ENCODE data around the gene VPS13C. TPM values are rescaled to one million over a fixed set of nuclear protein-coding genes. Genes with fewer than 3 reads are reported as not detected.

VPS13C gene
- total RNA-seq, 1 experiment from 2014 or later: 6.5 TPM

- Histone ChIP-seq H3K27me3 (ENCODE audit: control insufficient read depth, insufficient read depth, low read length) (no peaks in the 10 kb centered on the region), H3K36me3 (replicated peaks; ENCODE audit: control insufficient read depth, insufficient read depth, low read length) (no peaks in the 10 kb centered on the region), H3K4me3 (ENCODE audit: insufficient read depth, low read depth, low read length) (no peak overlapping the region)
- DNase-seq: no peak
These were observed 152.5 kb downstream of the VPS13C start for GRCh38 chr15:61907753-61908086.

- no peak for DNase-seq
- Histone ChIP-seq H3K4me3 (ENCODE audit: insufficient read depth, low read depth, low read length) (no peak overlapping the region), H3K36me3 (replicated peaks; ENCODE audit: control insufficient read depth, insufficient read depth, low read length) (no peaks in the 10 kb centered on the region), H3K27me3 (ENCODE audit: control insufficient read depth, insufficient read depth, low read length) (no peaks in the 10 kb centered on the region)
These were observed 153.1 kb downstream of the VPS13C start for GRCh38 chr15:61906961-61907752.

- no peak for DNase-seq
- H3K4me3 ChIP-seq (ENCODE audit: insufficient read depth, low read depth, low read length): no peak overlapping the region
- no peaks in the 10 kb centered on the region for H3K27me3 ChIP-seq (ENCODE audit: control insufficient read depth, insufficient read depth, low read length)
- no peaks in the 10 kb centered on the region for H3K36me3 ChIP-seq (replicated peaks; ENCODE audit: control insufficient read depth, insufficient read depth, low read length)
These were observed 167.1 kb downstream of the VPS13C start for GRCh38 chr15:61893146-61893545.

GRCh38 chr15:61892140-61892539, 168.1 kb downstream of the VPS13C start:
- Histone ChIP-seq H3K27me3 (ENCODE audit: control insufficient read depth, insufficient read depth, low read length) (no peaks in the 10 kb centered on the region), H3K36me3 (replicated peaks; ENCODE audit: control insufficient read depth, insufficient read depth, low read length) (no peaks in the 10 kb centered on the region), H3K4me3 (ENCODE audit: insufficient read depth, low read depth, low read length) (no peak overlapping the region)
- peak; percentile 47 for DNase-seq

GRCh38 chr15:61890106-61890505, 170.1 kb downstream of the VPS13C start:
- DNase-seq: no peak
- H3K36me3 ChIP-seq (replicated peaks; ENCODE audit: control insufficient read depth, insufficient read depth, low read length): no peaks in the 10 kb centered on the region
- H3K27me3 ChIP-seq (ENCODE audit: control insufficient read depth, insufficient read depth, low read length): no peaks in the 10 kb centered on the region
- H3K4me3 ChIP-seq (ENCODE audit: insufficient read depth, low read depth, low read length): no peak overlapping the region

- H3K36me3 ChIP-seq (replicated peaks; ENCODE audit: control insufficient read depth, insufficient read depth, low read length): no peaks in the 10 kb centered on the region
- DNase-seq: no peak
- no peak overlapping the region for H3K4me3 ChIP-seq (ENCODE audit: insufficient read depth, low read depth, low read length)
- no peaks in the 10 kb centered on the region for H3K27me3 ChIP-seq (ENCODE audit: control insufficient read depth, insufficient read depth, low read length)
These were observed 170.5 kb downstream of the VPS13C start for GRCh38 chr15:61889706-61890105.

GRCh38 chr15:61888074-61888780, 172.0 kb downstream of the VPS13C start:
- no peak overlapping the region for H3K4me3 ChIP-seq (ENCODE audit: insufficient read depth, low read depth, low read length)
- DNase-seq: no peak
- no peaks in the 10 kb centered on the region for H3K27me3 ChIP-seq (ENCODE audit: control insufficient read depth, insufficient read depth, low read length)
- no peaks in the 10 kb centered on the region for H3K36me3 ChIP-seq (replicated peaks; ENCODE audit: control insufficient read depth, insufficient read depth, low read length)

- DNase-seq: no peak
- Histone ChIP-seq H3K4me3 (ENCODE audit: insufficient read depth, low read depth, low read length) (no peak overlapping the region), H3K36me3 (replicated peaks; ENCODE audit: control insufficient read depth, insufficient read depth, low read length) (no peaks in the 10 kb centered on the region), H3K27me3 (ENCODE audit: control insufficient read depth, insufficient read depth, low read length) (no peaks in the 10 kb centered on the region)
These were observed 180.2 kb downstream of the VPS13C start for GRCh38 chr15:61880084-61880483.

GRCh38 chr15:61879219-61879618, 181.0 kb downstream of the VPS13C start:
- DNase-seq: no peak
- Histone ChIP-seq H3K27me3 (ENCODE audit: control insufficient read depth, insufficient read depth, low read length) (no peaks in the 10 kb centered on the region), H3K4me3 (ENCODE audit: insufficient read depth, low read depth, low read length) (no peak overlapping the region), H3K36me3 (replicated peaks; ENCODE audit: control insufficient read depth, insufficient read depth, low read length) (no peaks in the 10 kb centered on the region)

GRCh38 chr15:61871926-61872522, 188.2 kb downstream of the VPS13C start:
- no peaks in the 10 kb centered on the region for H3K27me3 ChIP-seq (ENCODE audit: control insufficient read depth, insufficient read depth, low read length)
- peak; percentile 4 for DNase-seq
- H3K36me3 ChIP-seq (replicated peaks; ENCODE audit: control insufficient read depth, insufficient read depth, low read length): no peaks in the 10 kb centered on the region
- no peak overlapping the region for H3K4me3 ChIP-seq (ENCODE audit: insufficient read depth, low read depth, low read length)

GRCh38 chr15:61869656-61870055, 190.6 kb downstream of the VPS13C start:
- no peak overlapping the region for H3K4me3 ChIP-seq (ENCODE audit: insufficient read depth, low read depth, low read length)
- H3K36me3 ChIP-seq (replicated peaks; ENCODE audit: control insufficient read depth, insufficient read depth, low read length): no peaks in the 10 kb centered on the region
- DNase-seq: no peak
- no peaks in the 10 kb centered on the region for H3K27me3 ChIP-seq (ENCODE audit: control insufficient read depth, insufficient read depth, low read length)

GRCh38 chr15:61861962-61862361, 198.3 kb downstream of the VPS13C start:
- no peak for DNase-seq
- Histone ChIP-seq H3K4me3 (ENCODE audit: insufficient read depth, low read depth, low read length) (no peak overlapping the region), H3K27me3 (ENCODE audit: control insufficient read depth, insufficient read depth, low read length) (no peaks in the 10 kb centered on the region), H3K36me3 (replicated peaks; ENCODE audit: control insufficient read depth, insufficient read depth, low read length) (no peaks in the 10 kb centered on the region)

GRCh38 chr15:61857169-61857829, 202.9 kb downstream of the VPS13C start:
- H3K36me3 ChIP-seq (replicated peaks; ENCODE audit: control insufficient read depth, insufficient read depth, low read length): no peaks in the 10 kb centered on the region; the same call in 1 of the 2 replicates
- no peak overlapping the region for H3K4me3 ChIP-seq (ENCODE audit: insufficient read depth, low read depth, low read length)
- H3K27me3 ChIP-seq (ENCODE audit: control insufficient read depth, insufficient read depth, low read length): no peaks in the 10 kb centered on the region
- no peak for DNase-seq

GRCh38 chr15:61856295-61856694, 204.0 kb downstream of the VPS13C start:
- DNase-seq: no peak
- no peaks in the 10 kb centered on the region; the same call in 1 of the 2 replicates for H3K36me3 ChIP-seq (replicated peaks; ENCODE audit: control insufficient read depth, insufficient read depth, low read length)
- no peaks in the 10 kb centered on the region for H3K27me3 ChIP-seq (ENCODE audit: control insufficient read depth, insufficient read depth, low read length)
- H3K4me3 ChIP-seq (ENCODE audit: insufficient read depth, low read depth, low read length): no peak overlapping the region
